Tibial nerve (tissue), 3 donors: ENCODE results near the gene GNAI3.

Experiments
- CTCF ChIP-seq, 5 experiments: fragments of 200-600 bp in 3 of 5; fragments of 450-650 bp in 2 of 5; sonication (generic) in 3 of 5; IDR thresholded peaks; one replicate each; pipeline ENCODE4 v1.5.1; 2016 to 2019; ENCODE audit warnings: antibody characterized with exemption in 5 of 5, mild to moderate bottlenecking in 3 of 5, moderate library complexity in 2 of 5
- POLR2A ChIP-seq, 2 donors: fragments of 450-650 bp; IDR thresholded peaks; one replicate each; pipeline ENCODE4 v1.6.1; 2017; ENCODE audit warnings: antibody characterized with exemption in 2 of 2, mild to moderate bottlenecking in 2 of 2, moderate library complexity in 2 of 2

- no peak for TF ChIP-seq CTCF (IDR thresholded peaks at IDR 0.05)
- no peak for TF ChIP-seq POLR2A (IDR thresholded peaks at IDR 0.05)
Observed at GRCh38 chr1:109659145-109659544, 110.7 kb downstream of the GNAI3 start.
